Fibroblast of lung (primary cell): ENCODE results near the gene PRKCA.
"Not testable (repeated sequence)": the region's sequence is repeated elsewhere in the genome, so short reads cannot be mapped to it uniquely, and the experiment has no call there.

ENCODE experiments used
- EZH2 ChIP-seq: IDR thresholded peaks from 2 replicates; pipeline ENCODE4 v1.5.1; 2012; ENCODE audit warnings: low read length, control low read depth, mild to moderate bottlenecking; ENCODE audit errors: missing control alignments
- TF ChIP-seq, protein P1 (sequence below), 2 donors: IDR thresholded peaks in 1 of 2; conservative IDR thresholded peaks in 1 of 2; 1 replicate in 1 of 2; 2 replicates in 1 of 2; pipeline ENCODE4 v1.5.1; 2011 to 2012; ENCODE audit warnings: low read length in 2 of 2, control low read depth in 1 of 2, inconsistent platforms in 1 of 2, low read depth in 1 of 2, mild to moderate bottlenecking in 1 of 2

DNA sequence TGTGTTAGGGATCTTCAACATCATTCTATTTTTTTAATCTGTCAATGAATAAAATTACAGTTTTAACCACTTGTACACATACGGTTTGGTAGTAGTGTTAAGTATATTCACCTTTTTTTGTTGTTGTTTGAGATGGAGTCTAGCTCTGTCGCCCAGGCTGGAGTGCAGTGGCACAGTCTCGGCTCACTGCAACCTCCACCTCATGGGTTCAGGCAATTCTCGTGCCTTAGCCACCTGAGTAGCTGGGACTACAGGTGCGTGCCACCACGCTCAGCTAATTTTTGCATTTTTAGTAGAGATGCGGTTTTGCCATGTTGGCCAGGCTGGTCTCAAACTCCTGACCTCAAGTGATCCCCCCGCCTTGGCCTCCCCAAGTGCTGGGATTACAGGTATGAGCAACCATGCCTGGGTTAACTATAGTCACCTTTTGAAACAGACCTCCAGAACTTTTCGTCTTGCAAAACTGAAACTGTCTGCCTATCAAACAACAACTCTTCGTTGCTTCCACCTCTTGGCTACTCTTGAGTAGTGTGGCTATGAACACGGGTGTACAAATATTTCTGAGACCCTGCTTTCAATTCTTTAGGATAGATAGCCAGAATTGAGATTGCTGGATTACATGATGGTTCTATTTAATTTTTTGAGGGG is 97.8 kb downstream of the PRKCA start:
- TF ChIP-seq, protein P1, sequence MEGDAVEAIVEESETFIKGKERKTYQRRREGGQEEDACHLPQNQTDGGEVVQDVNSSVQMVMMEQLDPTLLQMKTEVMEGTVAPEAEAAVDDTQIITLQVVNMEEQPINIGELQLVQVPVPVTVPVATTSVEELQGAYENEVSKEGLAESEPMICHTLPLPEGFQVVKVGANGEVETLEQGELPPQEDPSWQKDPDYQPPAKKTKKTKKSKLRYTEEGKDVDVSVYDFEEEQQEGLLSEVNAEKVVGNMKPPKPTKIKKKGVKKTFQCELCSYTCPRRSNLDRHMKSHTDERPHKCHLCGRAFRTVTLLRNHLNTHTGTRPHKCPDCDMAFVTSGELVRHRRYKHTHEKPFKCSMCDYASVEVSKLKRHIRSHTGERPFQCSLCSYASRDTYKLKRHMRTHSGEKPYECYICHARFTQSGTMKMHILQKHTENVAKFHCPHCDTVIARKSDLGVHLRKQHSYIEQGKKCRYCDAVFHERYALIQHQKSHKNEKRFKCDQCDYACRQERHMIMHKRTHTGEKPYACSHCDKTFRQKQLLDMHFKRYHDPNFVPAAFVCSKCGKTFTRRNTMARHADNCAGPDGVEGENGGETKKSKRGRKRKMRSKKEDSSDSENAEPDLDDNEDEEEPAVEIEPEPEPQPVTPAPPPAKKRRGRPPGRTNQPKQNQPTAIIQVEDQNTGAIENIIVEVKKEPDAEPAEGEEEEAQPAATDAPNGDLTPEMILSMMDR (conservative IDR thresholded peaks at IDR 0.05 in 1 of 2, IDR thresholded peaks at IDR 0.05 in 1 of 2; ENCODE audit: low read depth in 1 of 2, low read length in 2 of 2), result not testable (repeated sequence)
- TF ChIP-seq EZH2, result not testable (repeated sequence)
